Loucy (cell line): ENCODE measurements around the gene TBCD.

Experiments
- H2AFZ ChIP-seq: fragments of 200-600 bp; sonication (generic); 2 replicates; pipeline ENCODE4 v1.6.0; 2016; ENCODE audit warnings: antibody characterized with exemption, mild to moderate bottlenecking, low read length, moderate library complexity
- H3F3A ChIP-seq: fragments of 200-600 bp; 2 replicates; pipeline ENCODE4 v1.6.0; 2016; ENCODE audit warnings: antibody characterized with exemption, low read depth, mild to moderate bottlenecking
- H3K27me3 ChIP-seq: fragments of 200-600 bp; sonication (generic); 2 replicates; pipeline ENCODE4 v1.6.1; 2014; ENCODE audit warnings: low read length, mild to moderate bottlenecking; ENCODE audit not compliant: insufficient read depth, poor library complexity, severe bottlenecking
- H3K36me3 ChIP-seq: fragments of 200-600 bp; sonication (generic); 2 replicates; pipeline ENCODE4 v1.6.1; 2016; ENCODE audit warnings: low read length; ENCODE audit not compliant: insufficient read depth
- H3K4me1 ChIP-seq: fragments of 200-600 bp; sonication (generic); 2 replicates; pipeline ENCODE4 v1.5.1; 2014; ENCODE audit warnings: low read length, mild to moderate bottlenecking; ENCODE audit not compliant: insufficient read depth, poor library complexity, severe bottlenecking
- H3K4me2 ChIP-seq: fragments of 200-600 bp; sonication (generic); 2 replicates; pipeline ENCODE4 v1.6.0; 2014; ENCODE audit warnings: antibody characterized with exemption, low read length, low read depth, mild to moderate bottlenecking; ENCODE audit not compliant: poor library complexity, severe bottlenecking
- H3K4me3 ChIP-seq: fragments of 200-600 bp; sonication (generic); 2 replicates; pipeline ENCODE4 v1.5.1; 2014; ENCODE audit warnings: low read length, mild to moderate bottlenecking, mixed read lengths; ENCODE audit not compliant: poor library complexity, severe bottlenecking
- H3K79me2 ChIP-seq: fragments of 200-600 bp; sonication (generic); 2 replicates; pipeline ENCODE4 v1.6.1; 2014; ENCODE audit warnings: low read length; ENCODE audit not compliant: insufficient read depth
- H3K9ac ChIP-seq: fragments of 200-600 bp; sonication (generic); 2 replicates; pipeline ENCODE4 v1.6.0; 2014; ENCODE audit warnings: mild to moderate bottlenecking, low read depth, low read length, moderate library complexity; ENCODE audit not compliant: poor library complexity, severe bottlenecking
- H3K9me2 ChIP-seq: fragments of 200-600 bp; sonication (generic); replicated peaks from 2 replicates; pipeline ENCODE4 v1.6.1; 2016; ENCODE audit warnings: low read depth, low read length, mixed read lengths
- H3K9me3 ChIP-seq: fragments of 200-600 bp; sonication (generic); 2 replicates; pipeline ENCODE4 v1.6.1; 2014; ENCODE audit warnings: mild to moderate bottlenecking, antibody characterized with exemption, low read length, low read depth; ENCODE audit not compliant: insufficient read depth
- H4K20me1 ChIP-seq: fragments of 200-600 bp; sonication (generic); 2 replicates; pipeline ENCODE4 v1.6.0; 2014; ENCODE audit warnings: antibody characterized with exemption, low read length, mild to moderate bottlenecking; ENCODE audit not compliant: insufficient read depth, poor library complexity, severe bottlenecking
- CTCF ChIP-seq: fragments of 200-600 bp; sonication (generic); conservative IDR thresholded peaks from 2 replicates; pipeline ENCODE4 v1.5.1; 2014; ENCODE audit warnings: mild to moderate bottlenecking, antibody characterized with exemption, low read length
- EZH2phosphoT487 ChIP-seq: fragments of 200-600 bp; IDR thresholded peaks from 2 replicates; pipeline ENCODE4 v1.6.1; 2018; ENCODE audit warnings: antibody characterized with exemption, mild to moderate bottlenecking, moderate library complexity, borderline replicate concordance

Gene TBCD

GRCh38 chr17:82745524-82745923 lies 6.3 kb upstream of the TBCD start:
- Histone ChIP-seq H2AFZ (no peak overlapping the region), H3K79me2 (no peaks in the 10 kb centered on the region), H3K4me3 (no peak overlapping the region), H3K36me3 (no peaks in the 10 kb centered on the region), H3K9me2 (no peaks in the 10 kb centered on the region), H3F3A (peaks cover 5% of the 10 kb centered on the region; the same call in 1 of the 2 replicates), H4K20me1 (no peaks in the 10 kb centered on the region), H3K4me1 (no peaks in the 10 kb centered on the region), H3K9me3 (peaks cover 3% of the 10 kb centered on the region; the same call in 1 of the 2 replicates), H3K4me2 (no peak overlapping the region), H3K9ac (no peak overlapping the region), H3K27me3 (no peaks in the 10 kb centered on the region)
- TF ChIP-seq EZH2phosphoT487 (no peak), CTCF (no peak)

- Histone ChIP-seq H4K20me1 (peaks cover 14% of the 10 kb centered on the region), H3K9ac (no peak overlapping the region), H3K36me3 (no peaks in the 10 kb centered on the region), H3K9me3 (no peaks in the 10 kb centered on the region; the same call in 1 of the 2 replicates), H2AFZ (no peak overlapping the region), H3K4me2 (no peak overlapping the region), H3K27me3 (no peaks in the 10 kb centered on the region), H3K79me2 (peaks cover 15% of the 10 kb centered on the region), H3F3A (peaks cover 5% of the 10 kb centered on the region; the same call in 1 of the 2 replicates), H3K9me2 (no peaks in the 10 kb centered on the region), H3K4me3 (no peak overlapping the region), H3K4me1 (peaks cover 10% of the 10 kb centered on the region)
- no peak for TF ChIP-seq EZH2phosphoT487
- TF ChIP-seq CTCF: no peak
These were observed 3.1 kb upstream of the TBCD start for GRCh38 chr17:82748756-82749155.

- no peaks in the 10 kb centered on the region for H3K36me3 ChIP-seq
- peaks cover 24% of the 10 kb centered on the region for H3K4me1 ChIP-seq
- H3K79me2 ChIP-seq: peaks cover 29% of the 10 kb centered on the region
- H3K27me3 ChIP-seq: no peaks in the 10 kb centered on the region
- H3K9ac ChIP-seq: no peak overlapping the region
- peaks cover 17% of the 10 kb centered on the region for H4K20me1 ChIP-seq
- H3K9me3 ChIP-seq: no peaks in the 10 kb centered on the region
- no peak for TF ChIP-seq CTCF
- TF ChIP-seq EZH2phosphoT487: no peak
- no peak overlapping the region for H2AFZ ChIP-seq
- H3K9me2 ChIP-seq: no peaks in the 10 kb centered on the region
- H3K4me2 ChIP-seq: no peak overlapping the region
- no peak overlapping the region for H3K4me3 ChIP-seq
- H3F3A ChIP-seq: peaks cover 5% of the 10 kb centered on the region; the same call in 1 of the 2 replicates
These were observed 1.5 kb upstream of the TBCD start for GRCh38 chr17:82750241-82750908.
